GM12875 (cell line): ENCODE measurements around the gene FAU.

Experiments
- H3K4me3 ChIP-seq: one replicate; pipeline ENCODE4 v1.5.1; 2011; ENCODE audit warnings: low read depth, low read length, control low read depth
- CTCF ChIP-seq: IDR thresholded peaks from 2 replicates; pipeline ENCODE4 v1.5.1; 2011; ENCODE audit warnings: low read depth, mild to moderate bottlenecking, control low read depth, inconsistent platforms, low read length, moderate library complexity, borderline replicate concordance; ENCODE audit not compliant: insufficient read depth

Gene FAU

GRCh38 chr11:65110354-65110861 is 11.5 kb downstream of the FAU start:
- peak; percentile 97 for TF ChIP-seq CTCF
- H3K4me3 ChIP-seq: no peak overlapping the region

GRCh38 chr11:65109231-65110198 is 12.4 kb downstream of the FAU start:
- TF ChIP-seq CTCF: no peak

GRCh38 chr11:65108469-65109123 is 13.3 kb downstream of the FAU start:
- H3K4me3 ChIP-seq: no peak overlapping the region
- no peak for TF ChIP-seq CTCF

More at GRCh38 chr11:65109231-65110198, 12.4 kb downstream of the FAU start:
- H3K4me3 ChIP-seq: no peak overlapping the region

- no peak for TF ChIP-seq CTCF
- no peak overlapping the region for H3K4me3 ChIP-seq
These were observed 14.0 kb downstream of the FAU start for GRCh38 chr11:65107751-65108468.

- H3K4me3 ChIP-seq: no peak overlapping the region
- no peak for TF ChIP-seq CTCF
These were observed 14.9 kb downstream of the FAU start for GRCh38 chr11:65107078-65107477.

- no peak for TF ChIP-seq CTCF
- H3K4me3 ChIP-seq: no peak overlapping the region
These were observed 17.3 kb downstream of the FAU start for GRCh38 chr11:65104628-65105027.
